GM12878 (cell line): ENCODE results near the gene ANO6. TPM values are rescaled to one million over a fixed set of nuclear protein-coding genes. Genes with fewer than 3 reads are reported as not detected.

Experiments used
- ATAC-seq: fragments of 200-7000 bp; cut with Tn5 transposase; 3 replicates; pipeline ENCODE4 v1.9.1; 2020; ENCODE audit warnings: mild to moderate bottlenecking, moderate library complexity
- BruUV-seq: library from RNA; stranded (reverse); fragments of 400-500 nt; replicated peaks from 2 replicates; lab custom pipeline; 2021; lab: Mats Ljungman, UMichigan
- CTCF ChIA-PET: fragments of 300-600 bp; sonication (Branson Sonifier 250); formaldehyde crosslinking; extraction: SDS; loops from one replicate; lab custom pipeline; 2021; ENCODE audit warnings: inconsistent platforms; lab: Yijun Ruan, JAX
- POLR2A ChIA-PET: fragments of 350-600 bp; formaldehyde crosslinking; extraction: SDS; loops from one replicate; lab custom pipeline; 2021; ENCODE audit warnings: inconsistent platforms; lab: Charles Lee
- RAD21 ChIA-PET: fragments of 300-600 bp; sonication (Branson Sonifier 250); formaldehyde crosslinking; loops from one replicate; lab custom pipeline; 2023; ENCODE audit warnings: antibody characterized with exemption; ENCODE audit not compliant: unreplicated experiment; lab: Charles Lee
- SMC1A ChIA-PET: fragments of 300-600 bp; sonication (Branson Sonifier 250); formaldehyde crosslinking; loops from one replicate; lab custom pipeline; 2023; ENCODE audit not compliant: unreplicated experiment, uncharacterized antibody; lab: Charles Lee
- DNase-seq: peaks from one replicate; pipeline ENCODE4 v3.0.0-alpha.2; 2011; ENCODE audit warnings: low read depth, low spot score
- FAIRE-seq: peaks from 3 replicates; lab custom pipeline; 2011; peaks lifted over from hg19 to GRCh38; lab: Jason Lieb, UNC
- H2AFZ ChIP-seq: 2 replicates; pipeline ENCODE4 v1.6.0; 2011; ENCODE audit warnings: low read depth, low read length, control low read depth; ENCODE audit not compliant: control insufficient read depth
- H3K27ac ChIP-seq: 2 replicates; pipeline ENCODE4 v1.5.1; 2011; ENCODE audit warnings: control low read depth; ENCODE audit not compliant: control insufficient read depth, insufficient read depth
- H3K27me3 ChIP-seq, 2 experiments: replicated peaks in 1 of 2; 2 replicates each; pipeline versions ENCODE4 v1.6.0 to v1.6.1; 2011; ENCODE audit warnings: low read length in 1 of 2; ENCODE audit not compliant: control insufficient read depth in 2 of 2, insufficient read depth in 2 of 2
- H3K36me3 ChIP-seq, 2 experiments: 2 replicates each; pipeline ENCODE4 v1.5.1; 2011; ENCODE audit warnings: low read length in 1 of 2; ENCODE audit not compliant: control insufficient read depth in 2 of 2, insufficient read depth in 2 of 2
- H3K4me1 ChIP-seq: 2 replicates; pipeline ENCODE4 v1.6.1; 2011; ENCODE audit warnings: mild to moderate bottlenecking, low read length, moderate library complexity, mixed read lengths; ENCODE audit not compliant: control insufficient read depth, insufficient read depth
- H3K4me2 ChIP-seq: 2 replicates; pipeline ENCODE4 v1.6.0; 2011; ENCODE audit warnings: control low read depth; ENCODE audit not compliant: control insufficient read depth, insufficient read depth
- H3K4me3 ChIP-seq: fragments of 200-600 bp; sonication (generic); 2 replicates; pipeline ENCODE4 v1.5.1; 2016
- H3K79me2 ChIP-seq: 2 replicates; pipeline ENCODE4 v1.6.0; 2011; ENCODE audit warnings: low read length; ENCODE audit not compliant: control insufficient read depth, insufficient read depth
- H3K9ac ChIP-seq: 2 replicates; pipeline ENCODE4 v1.8.0; 2011; ENCODE audit warnings: low read length, control low read depth, mixed read lengths; ENCODE audit not compliant: control insufficient read depth, insufficient read depth
- H3K9me3 ChIP-seq: replicated peaks from 3 replicates; pipeline ENCODE4 v1.5.1; 2011; ENCODE audit warnings: mild to moderate bottlenecking, low read length; ENCODE audit not compliant: control insufficient read depth, insufficient read depth
- H4K20me1 ChIP-seq: 2 replicates; pipeline ENCODE4 v1.6.0; 2011; ENCODE audit not compliant: control insufficient read depth, insufficient read depth
- CHD1 ChIP-seq: IDR thresholded peaks from 2 replicates; pipeline ENCODE4 v1.6.1; 2012; ENCODE audit warnings: low read depth, low read length, improper control_type of control experiment
- EED ChIP-seq: sonication (generic); IDR thresholded peaks from 2 replicates; pipeline ENCODE4 v1.6.1; 2016; ENCODE audit warnings: antibody characterized with exemption, low read depth
- HDAC2 ChIP-seq: fragments of 200-600 bp; sonication (generic); IDR thresholded peaks from 2 replicates; pipeline ENCODE4 v1.6.1; 2017
- PRDM15 ChIP-seq: fragments of 450-650 bp; formaldehyde crosslinking; IDR thresholded peaks from 2 replicates; pipeline ENCODE4 v1.4.0; 2020; ENCODE audit warnings: mild to moderate bottlenecking, moderate library complexity
- RB1 ChIP-seq: fragments of 450-650 bp; formaldehyde crosslinking; IDR thresholded peaks from 2 replicates; pipeline ENCODE4 v1.6.1; 2017; ENCODE audit warnings: mild to moderate bottlenecking, borderline replicate concordance
- RFX5 ChIP-seq: IDR thresholded peaks from 2 replicates; pipeline ENCODE4 v1.6.1; 2011; ENCODE audit warnings: low read depth, low read length, improper control_type of control experiment
- SIX5 ChIP-seq: IDR thresholded peaks from 2 replicates; pipeline ENCODE4 v1.6.1; 2011; ENCODE audit warnings: mild to moderate bottlenecking, low read depth, low read length, moderate library complexity; ENCODE audit not compliant: severe bottlenecking
- SUPT20H ChIP-seq: IDR thresholded peaks from 2 replicates; pipeline ENCODE4 v1.6.1; 2011; ENCODE audit warnings: low read depth, mild to moderate bottlenecking, low read length, moderate library complexity, borderline replicate concordance; ENCODE audit not compliant: control insufficient read depth
- ZBTB40 ChIP-seq: fragments of 450-650 bp; IDR thresholded peaks from 2 replicates; pipeline ENCODE4 v1.6.1; 2016; ENCODE audit warnings: mild to moderate bottlenecking, moderate library complexity, borderline replicate concordance
- ZNF274 ChIP-seq: IDR thresholded peaks from one replicate; pipeline ENCODE4 v1.8.0; 2011; ENCODE audit not compliant: insufficient read length, insufficient read depth
- ZNF384 ChIP-seq: IDR thresholded peaks from 2 replicates; pipeline ENCODE4 v1.6.1; 2012; ENCODE audit warnings: low read depth, mild to moderate bottlenecking, low read length, improper control_type of control experiment, borderline replicate concordance
- WGBS: methylation state at CpG from one replicate; pipeline ENCODE4 v1.1.6; 2016; ENCODE audit warnings: low lambda C conversion rate; ENCODE audit not compliant: insufficient replicate concordance, insufficient coverage; ENCODE audit errors: missing lambda C conversion rate; 5-methylcytosine and 5-hydroxymethylcytosine counted together
- in situ Hi-C: fragments of 300-500 bp; cut with MboI; formaldehyde crosslinking; loops from 9 replicates; pipeline ENCODE4 v1.14.3; 2018; ENCODE audit warnings: mixed read lengths
- intact Hi-C: fragments of 100-400 bp; cut with micrococcal nuclease; formaldehyde crosslinking; loops from one replicate; pipeline ENCODE4 v1.14.2; 2022; ENCODE audit not compliant: unreplicated experiment
- polyA plus RNA-seq, 11 experiments: library from polyadenylated mRNA; depleted of rRNA in 4 of 11; unstranded in 6 of 11; stranded (reverse) in 5 of 11; fragments of >200 nt; fragmentation: Nextera tagmentation in 4 of 11; fragmentation: Illumina TruSeq in 1 of 11; extraction: Ambion mirVana in 4 of 11; extraction: Trizol in 1 of 11; gene quantifications; 1 replicate in 1 of 11; 2 replicates in 10 of 11; pipeline versions ENCODE4 v1.2.1 to v1.2.3, GENCODE V29; 2011 to 2016; ENCODE audit warnings: inconsistent platforms in 2 of 11, missing spikeins in 2 of 11, low read depth in 1 of 11
- total RNA-seq, 4 experiments: library from RNA; depleted of rRNA in 3 of 4; stranded (reverse); fragments of >200 nt in 3 of 4; fragmentation: Illumina TruSeq in 1 of 4; extraction: Trizol in 1 of 4; gene quantifications; 2 replicates each; pipeline versions ENCODE4 v1.2.1 to v1.2.3, GENCODE V29; 2013 to 2021
- TF ChIP-seq, protein P1 (sequence below): IDR thresholded peaks from 2 replicates; pipeline ENCODE4 v1.6.1; 2012; ENCODE audit warnings: low read depth, low read length, improper control_type of control experiment
- TF ChIP-seq, protein P2 (sequence below): fragments of 150-350 bp; IDR thresholded peaks from 2 replicates; pipeline ENCODE4 v1.6.1; 2014; ENCODE audit warnings: mild to moderate bottlenecking, low read depth, low read length

The ANO6 gene
- total and polyA plus RNA-seq, 10 of the 15 experiments (the other 5 are each of a cell fraction or from before 2014, with no cell fraction given) = 4.6 to 30.3 (median 26.0) TPM

DNA sequence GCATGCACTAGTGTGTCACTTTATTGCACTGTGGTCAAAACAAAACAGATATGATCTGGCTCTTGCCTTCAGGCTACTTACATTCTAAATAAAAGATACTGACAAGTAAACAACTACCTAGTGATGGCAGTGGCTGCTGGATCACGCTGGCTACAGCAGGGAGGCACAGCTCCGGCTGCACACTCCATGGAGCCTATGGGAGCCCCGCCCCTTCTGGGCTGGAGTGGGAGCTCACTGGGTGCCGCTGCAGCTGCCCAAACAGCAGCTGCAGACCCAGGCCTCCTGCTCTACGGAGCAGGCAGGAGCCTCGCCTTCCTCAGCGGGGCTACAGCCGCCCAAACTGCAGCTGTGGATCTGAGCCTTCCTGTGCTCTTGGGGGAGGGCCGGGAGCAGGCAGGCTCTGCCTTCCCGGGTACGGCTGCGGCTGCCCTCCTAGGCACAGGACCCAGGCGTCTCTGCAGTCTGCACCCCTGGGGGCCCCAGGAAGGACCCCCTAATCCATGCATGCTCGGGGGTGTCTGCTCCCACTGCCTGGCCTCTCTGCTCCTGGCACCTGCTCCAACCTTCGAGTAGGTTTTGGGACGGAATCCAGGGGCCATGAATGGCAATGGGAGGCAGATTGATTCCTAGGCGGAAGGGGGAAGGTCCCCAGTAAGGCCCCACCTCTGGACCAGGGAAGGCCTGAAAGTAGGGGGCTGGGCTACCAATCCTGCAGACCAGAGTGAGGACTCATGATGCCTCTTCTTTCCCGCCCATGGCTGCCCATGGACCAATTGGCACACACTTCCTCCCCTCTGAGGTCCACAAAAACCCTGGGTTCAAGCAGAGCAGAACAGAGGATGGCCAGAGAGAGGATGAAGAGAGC, 253.1 kb downstream of the ANO6 start:
- intact Hi-C loops = no loop called here
- FAIRE-seq = no peak
- H4K20me1 ChIP-seq = no peaks in the 10 kb centered on the region
- no peaks in the 10 kb centered on the region for H3K9me3 ChIP-seq
- no peaks in the 10 kb centered on the region for H3K4me1 ChIP-seq
- POLR2A ChIA-PET = no interaction called here
- no peak for ATAC-seq
- H3K27me3 ChIP-seq = 0 out of 4 replicates have a peak, but pooled peaks cover 0 to 1% of the 10 kb centered on the region in 2 experiments
- no TSS peak for BruUV-seq
- H3K4me3 ChIP-seq = no peak overlapping the region
- no peaks in the 10 kb centered on the region for H3K36me3 ChIP-seq
- H2AFZ ChIP-seq = no peak overlapping the region
- no peak overlapping the region for H3K27ac ChIP-seq
- no peak overlapping the region for H3K4me2 ChIP-seq
- CTCF ChIA-PET = no interaction called here
- in situ Hi-C loops = no loop called here
- DNase-seq = no peak
- TF ChIP-seq ZNF274 (no peak), SIX5 (no peak), EED (no peak), ZNF384 (no peak), SUPT20H (no peak), RB1 (no peak), HDAC2 (no peak), ZBTB40 (no peak), PRDM15 (CRISPR knock-in tag) (no peak), RFX5 (no peak), CHD1 (no peak)
- TF ChIP-seq, protein P1, sequence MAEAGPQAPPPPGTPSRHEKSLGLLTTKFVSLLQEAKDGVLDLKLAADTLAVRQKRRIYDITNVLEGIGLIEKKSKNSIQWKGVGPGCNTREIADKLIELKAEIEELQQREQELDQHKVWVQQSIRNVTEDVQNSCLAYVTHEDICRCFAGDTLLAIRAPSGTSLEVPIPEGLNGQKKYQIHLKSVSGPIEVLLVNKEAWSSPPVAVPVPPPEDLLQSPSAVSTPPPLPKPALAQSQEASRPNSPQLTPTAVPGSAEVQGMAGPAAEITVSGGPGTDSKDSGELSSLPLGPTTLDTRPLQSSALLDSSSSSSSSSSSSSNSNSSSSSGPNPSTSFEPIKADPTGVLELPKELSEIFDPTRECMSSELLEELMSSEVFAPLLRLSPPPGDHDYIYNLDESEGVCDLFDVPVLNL = no peak
- TF ChIP-seq, protein P2, sequence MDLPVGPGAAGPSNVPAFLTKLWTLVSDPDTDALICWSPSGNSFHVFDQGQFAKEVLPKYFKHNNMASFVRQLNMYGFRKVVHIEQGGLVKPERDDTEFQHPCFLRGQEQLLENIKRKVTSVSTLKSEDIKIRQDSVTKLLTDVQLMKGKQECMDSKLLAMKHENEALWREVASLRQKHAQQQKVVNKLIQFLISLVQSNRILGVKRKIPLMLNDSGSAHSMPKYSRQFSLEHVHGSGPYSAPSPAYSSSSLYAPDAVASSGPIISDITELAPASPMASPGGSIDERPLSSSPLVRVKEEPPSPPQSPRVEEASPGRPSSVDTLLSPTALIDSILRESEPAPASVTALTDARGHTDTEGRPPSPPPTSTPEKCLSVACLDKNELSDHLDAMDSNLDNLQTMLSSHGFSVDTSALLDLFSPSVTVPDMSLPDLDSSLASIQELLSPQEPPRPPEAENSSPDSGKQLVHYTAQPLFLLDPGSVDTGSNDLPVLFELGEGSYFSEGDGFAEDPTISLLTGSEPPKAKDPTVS = no peak
- no peaks in the 10 kb centered on the region for H3K79me2 ChIP-seq
- WGBS = 57% methylated on average over 18 of the region's 18 CpGs
- SMC1A ChIA-PET = no interaction called here
- H3K9ac ChIP-seq = no peak overlapping the region
- RAD21 ChIA-PET = no interaction called here
